ENCODE results near the gene ZC3H4. TPM values are rescaled to one million over a fixed set of nuclear protein-coding genes. Genes with fewer than 3 reads are reported as not detected.

The ZC3H4 gene
- total and polyA plus RNA-seq, 2 donors (not counting 1 experiment from before 2014, with no cell fraction given) = 12.7 to 73.7 TPM

DNA sequence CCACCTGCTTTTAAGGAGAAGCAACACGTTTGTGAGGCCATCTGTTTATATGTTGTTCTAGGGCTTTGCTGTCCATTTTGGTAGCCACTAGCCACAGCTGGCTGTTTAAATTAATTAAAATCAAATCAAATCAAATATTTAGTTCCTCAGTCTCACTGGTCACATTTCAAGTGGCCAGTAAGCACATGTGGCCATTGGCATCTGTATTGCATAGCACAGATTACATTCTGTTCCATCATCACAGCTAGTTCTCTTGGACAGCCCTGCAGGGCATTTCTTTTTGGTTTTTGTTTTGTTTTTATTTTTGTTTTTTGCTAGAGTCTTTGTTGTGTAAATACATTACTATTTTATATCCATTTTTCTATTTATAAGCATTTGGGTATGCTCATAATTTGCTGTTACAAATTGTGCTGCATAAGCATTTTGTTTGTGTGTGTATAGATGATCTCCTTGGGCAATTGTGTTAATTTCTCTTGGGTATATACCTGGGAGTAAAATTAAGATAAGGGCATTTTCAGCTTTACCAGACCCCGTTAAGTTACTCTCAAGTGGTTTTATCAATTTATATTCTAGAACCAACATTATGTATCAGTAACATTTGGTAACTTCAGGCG is 48.4 kb upstream of the ZC3H4 start:
- no CpG with 5 or more reads among the region's 3 CpGs for WGBS (ENCODE audit: insufficient coverage)
- H3K27me3 Mint-ChIP-seq = no peaks in the 10 kb centered on the region
- intact Hi-C loops (cut with micrococcal nuclease) = no loop called here
- Histone ChIP-seq H3K36me3 (replicated peaks in 1 of 2; ENCODE audit: control extremely low read depth in 1 of 2, control insufficient read depth in 1 of 2, extremely low read depth in 1 of 2, insufficient read depth in 2 of 2, low read length in 1 of 2) (peaks cover 0 to 13% of the 10 kb centered on the region in 2 experiments), H3K4me1 (ENCODE audit: control insufficient read depth in 2 of 2, insufficient read depth in 2 of 2, low read length in 2 of 2) (peaks cover 17% of the 10 kb centered on the region in 2 donors), H3K4me2 (replicated peaks; ENCODE audit: low read depth, low read length, poor library complexity, severe bottlenecking) (no peak overlapping the region), H3K79me2 (ENCODE audit: control insufficient read depth, insufficient read depth, low read length) (no peaks in the 10 kb centered on the region), H3K27me3 (replicated peaks in 1 of 4; ENCODE audit: control extremely low read depth in 1 of 4, control insufficient read depth in 3 of 4, insufficient read depth in 4 of 4, low read length in 3 of 4) (no peaks in the 10 kb centered on the region), H4K20me1 (ENCODE audit: control insufficient read depth, insufficient read depth, low read length, poor library complexity, severe bottlenecking) (no peaks in the 10 kb centered on the region), H3K4me3 (ENCODE audit: control extremely low read depth in 1 of 5, extremely low read depth in 1 of 5, insufficient read depth in 1 of 5, low read depth in 2 of 5, low read length in 4 of 5) (no peak overlapping the region), H2AFZ (ENCODE audit: insufficient read depth, low read depth, low read length, poor library complexity, severe bottlenecking) (no peak overlapping the region), H3K9ac (ENCODE audit: low read length) (no peak overlapping the region), H3K27ac (ENCODE audit: low read length in 2 of 2) (no peak overlapping the region), H3K9me3 (ENCODE audit: control extremely low read depth in 1 of 3, control insufficient read depth in 2 of 3, insufficient read depth in 1 of 3, low read length in 2 of 3) (no peaks in the 10 kb centered on the region)
- no peaks in the 10 kb centered on the region for H3K9me3 Mint-ChIP-seq (ENCODE audit: insufficient read depth)
- ChIA-PET POLR2A (no interaction called here), CTCF (interaction anchor here (2.0 kb wide), 1 partner anchor 25 kb away, joined by 5 read pairs; no protein-coding TSS in a partner anchor)
- DNase-seq = no peak
- peaks cover 21% of the 10 kb centered on the region for H3K4me1 Mint-ChIP-seq
- no peak overlapping the region for H3K4me3 Mint-ChIP-seq
- no peak for ATAC-seq (ENCODE audit: low read depth)
- TF ChIP-seq EZH2 (IDR thresholded peaks at IDR 0.05; ENCODE audit: borderline replicate concordance, insufficient read depth, low read depth, low read length, poor library complexity, severe bottlenecking) = no peak
- TF ChIP-seq, protein P1, sequence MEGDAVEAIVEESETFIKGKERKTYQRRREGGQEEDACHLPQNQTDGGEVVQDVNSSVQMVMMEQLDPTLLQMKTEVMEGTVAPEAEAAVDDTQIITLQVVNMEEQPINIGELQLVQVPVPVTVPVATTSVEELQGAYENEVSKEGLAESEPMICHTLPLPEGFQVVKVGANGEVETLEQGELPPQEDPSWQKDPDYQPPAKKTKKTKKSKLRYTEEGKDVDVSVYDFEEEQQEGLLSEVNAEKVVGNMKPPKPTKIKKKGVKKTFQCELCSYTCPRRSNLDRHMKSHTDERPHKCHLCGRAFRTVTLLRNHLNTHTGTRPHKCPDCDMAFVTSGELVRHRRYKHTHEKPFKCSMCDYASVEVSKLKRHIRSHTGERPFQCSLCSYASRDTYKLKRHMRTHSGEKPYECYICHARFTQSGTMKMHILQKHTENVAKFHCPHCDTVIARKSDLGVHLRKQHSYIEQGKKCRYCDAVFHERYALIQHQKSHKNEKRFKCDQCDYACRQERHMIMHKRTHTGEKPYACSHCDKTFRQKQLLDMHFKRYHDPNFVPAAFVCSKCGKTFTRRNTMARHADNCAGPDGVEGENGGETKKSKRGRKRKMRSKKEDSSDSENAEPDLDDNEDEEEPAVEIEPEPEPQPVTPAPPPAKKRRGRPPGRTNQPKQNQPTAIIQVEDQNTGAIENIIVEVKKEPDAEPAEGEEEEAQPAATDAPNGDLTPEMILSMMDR (IDR thresholded peaks at IDR 0.05) = no peak
- H3K27ac Mint-ChIP-seq = no peak overlapping the region

DNA sequence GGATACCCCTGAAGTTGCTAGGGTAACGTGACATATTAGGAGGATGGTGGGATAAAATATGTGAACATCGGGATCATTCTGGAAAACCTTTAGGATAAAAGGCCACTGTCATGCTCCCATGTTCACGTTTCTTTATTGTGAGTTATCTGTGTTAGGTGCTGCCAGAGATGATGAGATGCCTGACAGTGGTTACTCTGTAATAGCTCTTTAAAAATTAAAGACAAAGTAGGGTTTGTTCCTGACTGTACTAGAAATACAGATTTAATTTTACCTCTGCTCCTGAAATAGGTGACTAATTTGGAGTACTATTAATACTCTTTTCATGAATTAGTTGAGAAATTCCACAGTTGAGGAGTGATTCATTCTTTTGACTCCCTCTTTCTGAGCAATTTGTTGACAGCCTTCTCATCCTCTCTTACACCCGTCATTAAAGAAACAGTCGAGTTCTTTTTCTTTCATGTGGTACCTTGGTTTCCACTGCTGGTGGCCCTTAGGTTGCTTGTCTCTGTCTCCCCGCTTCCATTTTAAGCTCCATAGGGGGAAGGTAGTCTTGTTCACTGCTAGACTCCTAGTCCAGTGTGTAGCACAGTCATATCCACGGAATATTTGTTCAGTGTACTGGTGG is 45.4 kb upstream of the ZC3H4 start:
- TF ChIP-seq, protein P1 (IDR thresholded peaks at IDR 0.05) = no peak
- TF ChIP-seq EZH2 (IDR thresholded peaks at IDR 0.05; ENCODE audit: borderline replicate concordance, insufficient read depth, low read depth, low read length, poor library complexity, severe bottlenecking) = no peak
- no peak for DNase-seq
- Histone ChIP-seq H3K4me1 (ENCODE audit: control insufficient read depth in 2 of 2, insufficient read depth in 2 of 2, low read length in 2 of 2) (peaks cover 24 to 28% of the 10 kb centered on the region in 2 donors), H3K27ac (ENCODE audit: low read length in 2 of 2) (peak overlapping the region in 1 of 2 donors; percentile 55), H3K36me3 (replicated peaks in 1 of 2; ENCODE audit: control extremely low read depth in 1 of 2, control insufficient read depth in 1 of 2, extremely low read depth in 1 of 2, insufficient read depth in 2 of 2, low read length in 1 of 2) (peaks cover 0 to 24% of the 10 kb centered on the region in 2 experiments), H2AFZ (ENCODE audit: insufficient read depth, low read depth, low read length, poor library complexity, severe bottlenecking) (no peak overlapping the region), H4K20me1 (ENCODE audit: control insufficient read depth, insufficient read depth, low read length, poor library complexity, severe bottlenecking) (no peaks in the 10 kb centered on the region), H3K79me2 (ENCODE audit: control insufficient read depth, insufficient read depth, low read length) (no peaks in the 10 kb centered on the region), H3K9me3 (ENCODE audit: control extremely low read depth in 1 of 3, control insufficient read depth in 2 of 3, insufficient read depth in 1 of 3, low read length in 2 of 3) (no peaks in the 10 kb centered on the region), H3K4me2 (replicated peaks; ENCODE audit: low read depth, low read length, poor library complexity, severe bottlenecking) (no peak overlapping the region), H3K27me3 (replicated peaks in 1 of 4; ENCODE audit: control extremely low read depth in 1 of 4, control insufficient read depth in 3 of 4, insufficient read depth in 4 of 4, low read length in 3 of 4) (no peaks in the 10 kb centered on the region), H3K9ac (ENCODE audit: low read length) (no peak overlapping the region), H3K4me3 (ENCODE audit: control extremely low read depth in 1 of 5, extremely low read depth in 1 of 5, insufficient read depth in 1 of 5, low read depth in 2 of 5, low read length in 4 of 5) (no peak overlapping the region)
- CTCF ChIA-PET = interaction anchor here (0.6 to 3.2 kb wide), 7 partner anchors 9 to 501 kb away, joined by 3 to 15 read pairs (median 5); no protein-coding TSS in a partner anchor
- H3K27ac Mint-ChIP-seq = peak overlapping the region; percentile 90
- peaks cover 27% of the 10 kb centered on the region for H3K4me1 Mint-ChIP-seq
- no peaks in the 10 kb centered on the region for H3K27me3 Mint-ChIP-seq
- ATAC-seq (ENCODE audit: low read depth) = no peak
- H3K9me3 Mint-ChIP-seq (ENCODE audit: insufficient read depth) = no peaks in the 10 kb centered on the region
- 100% methylated on average over 3 of the region's 7 CpGs for WGBS (ENCODE audit: insufficient coverage)
- H3K4me3 Mint-ChIP-seq = no peak overlapping the region
- POLR2A ChIA-PET = no interaction called here
- intact Hi-C loops (cut with micrococcal nuclease) = no loop called here
